Testis (tissue), 3 donors: ENCODE results near the gene CYP4F11. TPM values are rescaled to one million over a fixed set of nuclear protein-coding genes. Genes with fewer than 3 reads are reported as not detected.
"Not testable (repeated sequence)": the region's sequence is repeated elsewhere in the genome, so short reads cannot be mapped to it uniquely, and the experiment has no call there.

Experiments
- DNase-seq: peaks from one replicate; pipeline ENCODE4 v3.0.0-alpha.2; 2019
- H3K27ac ChIP-seq, 2 donors: fragments of 200-600 bp; sonication (generic); one replicate each; pipeline ENCODE4 v1.5.1; 2019
- H3K27me3 ChIP-seq: fragments of 200-600 bp; sonication (generic); one replicate; pipeline ENCODE4 v1.5.1; 2019
- H3K36me3 ChIP-seq: fragments of 200-600 bp; sonication (generic); one replicate; pipeline ENCODE4 v1.5.1; 2017; ENCODE audit warnings: low read depth; ENCODE audit errors: missing control alignments
- H3K4me1 ChIP-seq: fragments of 200-600 bp; sonication (generic); one replicate; pipeline ENCODE4 v1.5.1; 2019
- H3K4me3 ChIP-seq, 2 donors: fragments of 200-600 bp; sonication (generic); one replicate each; pipeline ENCODE4 v1.5.1; 2017 to 2019
- H3K9me3 ChIP-seq: fragments of 200-600 bp; sonication (generic); one replicate; pipeline ENCODE4 v1.5.1; 2017
- CTCF ChIP-seq, 3 experiments: fragments of 450-650 bp in 2 of 3; fragments of 200-600 bp in 1 of 3; sonication (generic) in 1 of 3; IDR thresholded peaks; one replicate each; pipeline ENCODE4 v1.5.1; 2016 to 2019; ENCODE audit warnings: antibody characterized with exemption in 3 of 3, mild to moderate bottlenecking in 2 of 3, moderate library complexity in 1 of 3
- POLR2A ChIP-seq: fragments of 450-650 bp; IDR thresholded peaks from one replicate; pipeline ENCODE4 v1.6.1; 2017; ENCODE audit warnings: antibody characterized with exemption, mild to moderate bottlenecking, moderate library complexity
- WGBS, 2 donors: methylation state at CpG; one replicate each; pipeline ENCODE4 v1.1.5; 2018; 5-methylcytosine and 5-hydroxymethylcytosine counted together
- intact Hi-C: fragments of 100-400 bp; cut with DNase I; formaldehyde crosslinking; loops from one replicate; pipeline ENCODE4 v1.15.1; 2023; ENCODE audit warnings: low total_unique reads
- polyA plus RNA-seq: library from polyadenylated mRNA; stranded (reverse); fragments of 350-450 nt; fragmentation: Illumina TruSeq; extraction: RNeasy Lipid Tissue Mini Kit (QIAGEN cat#74804); gene quantifications from one replicate; pipeline ENCODE4 v1.2.3, GENCODE V29; 2014; ENCODE audit warnings: low read depth, low replicate concordance; ENCODE audit not compliant: insufficient read depth
- total RNA-seq, 2 donors: library from RNA; depleted of rRNA; stranded (reverse); fragments of >200 nt; gene quantifications; one replicate each; pipeline ENCODE4 v1.2.3, GENCODE V29; 2016

The CYP4F11 gene
- total and polyA plus RNA-seq, 3 donors from 2014 or later = 2.6 to 4.3 (median 3.0) TPM

DNA sequence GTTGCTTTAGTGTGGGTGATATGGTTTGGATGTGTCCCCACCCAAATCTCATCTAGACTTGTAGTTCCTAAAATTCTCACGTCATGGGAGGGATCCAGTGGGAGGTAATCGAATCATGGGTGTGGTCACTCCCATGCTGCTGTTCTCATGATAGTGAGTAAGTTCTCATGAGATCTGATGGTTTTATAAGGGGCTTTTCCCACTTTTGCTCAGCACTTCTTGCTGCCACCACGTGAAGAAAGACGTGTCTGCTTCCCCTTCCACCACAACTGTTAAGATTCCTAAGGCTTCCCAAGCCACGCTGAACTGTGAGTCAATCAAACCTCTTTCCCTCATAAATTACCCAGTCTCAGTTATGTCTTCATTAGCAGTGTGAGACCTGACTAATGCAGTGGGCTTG, 40.5 kb upstream of the CYP4F11 start:
- Histone ChIP-seq H3K27ac (no peak overlapping the region), H3K27me3 (no peaks in the 10 kb centered on the region), H3K4me3 (no peak overlapping the region), H3K36me3 (no peaks in the 10 kb centered on the region), H3K9me3 (no peaks in the 10 kb centered on the region), H3K4me1 (no peaks in the 10 kb centered on the region)
- WGBS, 2 donors = 72 to 74% methylated on average over 5 of the region's 5 CpGs
- no peak for TF ChIP-seq CTCF (IDR thresholded peaks at IDR 0.05)
- no peak for TF ChIP-seq POLR2A
- intact Hi-C loops = no loop called here
- DNase-seq = no peak

DNA sequence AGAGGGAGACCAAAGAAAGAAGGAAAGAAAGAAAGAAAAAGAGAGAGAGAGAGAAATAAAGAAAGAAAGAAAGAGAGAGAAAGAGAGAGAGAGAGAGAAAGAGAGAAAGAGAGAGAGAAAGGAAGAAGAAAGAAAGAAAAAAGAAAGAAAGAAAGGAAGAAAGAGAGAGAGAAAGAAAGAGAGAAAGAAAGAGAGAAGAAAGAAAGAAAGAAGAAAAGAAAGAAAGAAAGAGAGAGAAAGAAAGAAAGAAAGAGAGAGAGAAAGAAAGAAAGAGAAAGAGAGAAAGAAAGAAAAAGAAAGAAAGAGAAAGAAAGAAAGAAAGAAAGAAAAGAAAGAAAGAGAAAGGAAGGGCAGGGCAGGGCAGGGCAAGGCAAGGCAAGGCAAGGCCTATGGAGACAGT, 37.7 kb upstream of the CYP4F11 start:
- H3K27ac ChIP-seq, DNase-seq, H3K36me3 ChIP-seq, H3K9me3 ChIP-seq, H3K4me1 ChIP-seq, H3K27me3 ChIP-seq, intact Hi-C loops, H3K4me3 ChIP-seq: not testable (repeated sequence)

GRCh38 chr19:15971224-15971780, 37.0 kb upstream of the CYP4F11 start:
- Histone ChIP-seq H3K27me3 (no peaks in the 10 kb centered on the region), H3K4me3 (no peak overlapping the region), H3K9me3 (no peaks in the 10 kb centered on the region), H3K4me1 (no peaks in the 10 kb centered on the region), H3K36me3 (no peaks in the 10 kb centered on the region), H3K27ac (no peak overlapping the region)
- intact Hi-C loops = no loop called here
- WGBS, 2 donors = 60 to 63% methylated on average over 5 of the region's 5 CpGs
- TF ChIP-seq POLR2A (no peak), CTCF (IDR thresholded peaks at IDR 0.05) (no peak)
- DNase-seq = no peak

DNA sequence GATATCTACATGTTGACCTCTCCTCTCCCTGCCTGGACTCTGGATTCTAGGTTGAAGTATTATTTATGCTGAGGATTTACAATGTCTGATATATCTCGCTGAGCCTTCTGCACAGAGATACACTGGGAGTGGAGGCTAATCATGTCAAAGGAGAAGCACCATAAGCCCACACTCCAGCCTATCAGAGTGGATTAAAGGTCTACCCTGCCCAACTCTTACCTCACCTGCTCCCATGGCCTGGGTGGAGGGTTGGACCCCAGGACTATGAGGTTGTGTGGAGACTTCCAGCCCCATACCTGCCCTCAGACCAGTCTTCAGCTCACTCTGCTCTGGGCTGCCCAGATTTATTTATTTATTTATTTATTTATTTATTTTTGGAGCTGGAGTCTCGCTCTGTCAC, 29.9 kb upstream of the CYP4F11 start:
- Histone ChIP-seq H3K27me3 (no peaks in the 10 kb centered on the region), H3K36me3 (no peaks in the 10 kb centered on the region), H3K9me3 (no peaks in the 10 kb centered on the region), H3K4me1 (no peaks in the 10 kb centered on the region), H3K27ac (no peak overlapping the region), H3K4me3 (no peak overlapping the region)
- DNase-seq = no peak
- intact Hi-C loops = no loop called here
- 67 to 78% methylated on average over 2 of the region's 2 CpGs for WGBS, 2 donors
- TF ChIP-seq POLR2A = no peak
- TF ChIP-seq CTCF (IDR thresholded peaks at IDR 0.05) = no peak

GRCh38 chr19:15962319-15962718, 28.0 kb upstream of the CYP4F11 start:
- Histone ChIP-seq H3K4me1 (no peaks in the 10 kb centered on the region), H3K9me3 (no peaks in the 10 kb centered on the region), H3K36me3 (no peaks in the 10 kb centered on the region), H3K27ac (no peak overlapping the region), H3K27me3 (no peaks in the 10 kb centered on the region), H3K4me3 (no peak overlapping the region)
- no peak for DNase-seq
- TF ChIP-seq POLR2A (no peak), CTCF (IDR thresholded peaks at IDR 0.05) (no peak)
- WGBS, 2 donors = 65 to 73% methylated on average over 4 to 6 of the region's 6 CpGs
- intact Hi-C loops = no loop called here
